Endodermal cell (in vitro differentiated cells): Measurements from ENCODE around the gene CERT1. TPM values are rescaled to one million over a fixed set of nuclear protein-coding genes. Genes with fewer than 3 reads are reported as not detected.

Source experiments
- DNase-seq: peaks from one replicate; pipeline ENCODE4 v3.0.0-alpha.2; 2017
- H3K27ac ChIP-seq: 2 replicates; pipeline ENCODE4 v1.5.1; 2013; ENCODE audit warnings: mild to moderate bottlenecking, low read depth, low read length, moderate library complexity
- H3K27me3 ChIP-seq: 2 replicates; pipeline ENCODE4 v1.6.1; 2013; ENCODE audit warnings: mild to moderate bottlenecking, low read length, moderate library complexity; ENCODE audit not compliant: insufficient read depth, control insufficient read depth, poor library complexity, severe bottlenecking
- H3K36me3 ChIP-seq: 2 replicates; pipeline ENCODE4 v1.7.0; 2013; ENCODE audit warnings: mild to moderate bottlenecking, low read length, moderate library complexity; ENCODE audit not compliant: control insufficient read depth, insufficient read depth
- H3K4me1 ChIP-seq: one replicate; pipeline ENCODE4 v1.7.0; 2013; ENCODE audit warnings: low read length; ENCODE audit not compliant: control insufficient read depth, insufficient read depth
- H3K4me3 ChIP-seq: 2 replicates; pipeline ENCODE4 v1.5.1; 2013; ENCODE audit warnings: mild to moderate bottlenecking, low read length, moderate library complexity
- H3K9ac ChIP-seq: 2 replicates; pipeline ENCODE4 v1.6.1; 2013; ENCODE audit warnings: mild to moderate bottlenecking, low read length, moderate library complexity; ENCODE audit not compliant: poor library complexity, severe bottlenecking; ENCODE audit errors: extremely low read depth
- H3K9me3 ChIP-seq: 2 replicates; pipeline ENCODE4 v1.6.1; 2013; ENCODE audit warnings: mild to moderate bottlenecking, low read length, moderate library complexity; ENCODE audit not compliant: control insufficient read depth
- H3K27ac Mint-ChIP-seq: 2 replicates; pipeline ENCODE4 v1.8.0; 2020; ENCODE audit warnings: mixed read lengths
- H3K27me3 Mint-ChIP-seq: 2 replicates; pipeline ENCODE4 v1.8.0; 2021; ENCODE audit warnings: mild to moderate bottlenecking, mixed read lengths; ENCODE audit not compliant: insufficient read depth
- H3K36me3 Mint-ChIP-seq: 2 replicates; pipeline ENCODE4 v1.8.0; 2020; ENCODE audit warnings: low read depth, mixed read lengths
- H3K4me1 Mint-ChIP-seq: 2 replicates; pipeline ENCODE4 v1.8.0; 2020; ENCODE audit warnings: mixed read lengths
- H3K4me3 Mint-ChIP-seq: 2 replicates; pipeline ENCODE4 v1.8.0; 2020; ENCODE audit warnings: mild to moderate bottlenecking, moderate library complexity, mixed read lengths
- H3K9me3 Mint-ChIP-seq: 2 replicates; pipeline ENCODE4 v1.8.0; 2020; ENCODE audit warnings: mild to moderate bottlenecking, mixed read lengths
- WGBS, 2 experiments: methylation state at CpG; one replicate each; pipeline versions ENCODE4 v1.1.5 to v1.1.7; 2013; ENCODE audit warnings: missing lambda C conversion rate in 2 of 2, mixed read lengths in 1 of 2; ENCODE audit not compliant: insufficient coverage in 1 of 2, insufficient read length in 1 of 2; 5-methylcytosine and 5-hydroxymethylcytosine counted together
- total RNA-seq, 2 donors: library from RNA; stranded (reverse); fragmentation: NEBNext Ultra II Directional in 1 of 2; extraction: Animal tissue kit (Norgen Biotek cat#: 25700) in 1 of 2; gene quantifications; 2 replicates in 1 of 2; 3 replicates in 1 of 2; pipeline ENCODE4 v1.2.1, GENCODE V29; 2021
- TF ChIP-seq, protein P1 (sequence below): fragments of 200-600 bp; sonication (generic); conservative IDR thresholded peaks from 2 replicates; pipeline ENCODE4 v1.5.0; 2021; ENCODE audit warnings: antibody characterized with exemption, mild to moderate bottlenecking

CERT1 gene
- total RNA-seq, 2 donors from 2014 or later = 51.0 to 73.5 TPM

DNA sequence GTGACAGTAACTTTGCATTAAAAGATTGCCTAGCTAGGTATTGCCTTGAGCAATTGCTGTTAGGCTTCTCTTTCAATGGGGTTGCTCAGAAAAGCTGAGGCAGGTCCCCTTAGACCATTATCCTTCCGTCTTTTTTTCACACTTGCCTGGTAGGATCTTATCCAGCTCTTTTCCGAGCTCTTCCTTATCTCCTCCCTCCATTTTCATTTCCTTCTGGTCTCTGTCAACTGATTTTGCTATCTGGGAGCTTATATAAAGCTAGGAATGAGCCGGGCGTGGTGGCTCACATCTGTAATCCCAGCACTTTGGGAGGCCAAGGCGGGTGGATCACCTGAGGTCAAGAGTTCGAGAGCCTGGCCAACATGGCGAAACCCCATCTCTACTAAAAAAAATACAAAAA, 181.0 kb downstream of the CERT1 start:
- Mint-ChIP-seq H3K4me1 (peaks cover 10% of the 10 kb centered on the region), H3K4me3 (no peak overlapping the region), H3K27me3 (no peaks in the 10 kb centered on the region), H3K9me3 (no peaks in the 10 kb centered on the region), H3K27ac (no peak overlapping the region), H3K36me3 (no peaks in the 10 kb centered on the region)
- Histone ChIP-seq H3K4me3 (no peak overlapping the region), H3K27ac (no peak overlapping the region), H3K9me3 (no peaks in the 10 kb centered on the region), H3K4me1 (peaks cover 3% of the 10 kb centered on the region), H3K27me3 (no peaks in the 10 kb centered on the region), H3K36me3 (no peaks in the 10 kb centered on the region), H3K9ac (no peak overlapping the region)
- TF ChIP-seq, protein P1, sequence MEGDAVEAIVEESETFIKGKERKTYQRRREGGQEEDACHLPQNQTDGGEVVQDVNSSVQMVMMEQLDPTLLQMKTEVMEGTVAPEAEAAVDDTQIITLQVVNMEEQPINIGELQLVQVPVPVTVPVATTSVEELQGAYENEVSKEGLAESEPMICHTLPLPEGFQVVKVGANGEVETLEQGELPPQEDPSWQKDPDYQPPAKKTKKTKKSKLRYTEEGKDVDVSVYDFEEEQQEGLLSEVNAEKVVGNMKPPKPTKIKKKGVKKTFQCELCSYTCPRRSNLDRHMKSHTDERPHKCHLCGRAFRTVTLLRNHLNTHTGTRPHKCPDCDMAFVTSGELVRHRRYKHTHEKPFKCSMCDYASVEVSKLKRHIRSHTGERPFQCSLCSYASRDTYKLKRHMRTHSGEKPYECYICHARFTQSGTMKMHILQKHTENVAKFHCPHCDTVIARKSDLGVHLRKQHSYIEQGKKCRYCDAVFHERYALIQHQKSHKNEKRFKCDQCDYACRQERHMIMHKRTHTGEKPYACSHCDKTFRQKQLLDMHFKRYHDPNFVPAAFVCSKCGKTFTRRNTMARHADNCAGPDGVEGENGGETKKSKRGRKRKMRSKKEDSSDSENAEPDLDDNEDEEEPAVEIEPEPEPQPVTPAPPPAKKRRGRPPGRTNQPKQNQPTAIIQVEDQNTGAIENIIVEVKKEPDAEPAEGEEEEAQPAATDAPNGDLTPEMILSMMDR = no peak
- WGBS, 2 experiments = 63 to 80% methylated on average over 2 to 7 of the region's 7 CpGs
- no peak for DNase-seq

Other genes starting within 250 kb of the CERT1 start
- 100 to 1,000 TPM; 114 to 162 TPM for gene HMGCR, start 174.4 kb downstream of the CERT1 start, total RNA-seq
- gene POLK, start 262 bp upstream of the CERT1 start, total RNA-seq = 10 to 100 TPM; 11.3 to 14.8 TPM
- gene ANKDD1B, start 99.8 kb upstream of the CERT1 start, total RNA-seq = 1 to 10 TPM; 4.6 to 8.6 TPM
- 10 to 100 TPM; 10.7 to 13.8 TPM for gene POC5, start 205.8 kb upstream of the CERT1 start, total RNA-seq